Measurements from ENCODE around the gene CTIF.

- TF ChIP-seq CTCF (IDR thresholded peaks at IDR 0.05) (no peak), ZFX (IDR thresholded peaks at IDR 0.05; ENCODE audit: borderline replicate concordance) (no peak)
Measured at GRCh38 chr18:48885266-48885923, 346.6 kb downstream of the CTIF start.

All from 22Rv1 (cell line).